HG03432 (cell line): ENCODE results near the gene ADGRG3.
"Not testable (repeated sequence)": the region's sequence is repeated elsewhere in the genome, so short reads cannot be mapped to it uniquely, and the experiment has no call there.

Experiments used
- ATAC-seq: cut with Tn5 transposase; IDR thresholded peaks from one replicate; pipeline ENCODE4 v1.9.1; 2021; ENCODE audit warnings: mild to moderate bottlenecking, moderate library complexity; ENCODE audit not compliant: unreplicated experiment

Gene ADGRG3

GRCh38 chr16:57661936-57662906 lies 5.9 kb upstream of the ADGRG3 start:
- ATAC-seq = no peak

- ATAC-seq = no peak
These were observed 4.7 kb upstream of the ADGRG3 start for GRCh38 chr16:57663436-57663835.

- no peak for ATAC-seq
These were observed 4.0 kb upstream of the ADGRG3 start for GRCh38 chr16:57663917-57664661.

GRCh38 chr16:57664662-57665025 lies 3.5 kb upstream of the ADGRG3 start:
- no peak for ATAC-seq

- no peak for ATAC-seq
These were observed 2.6 kb upstream of the ADGRG3 start for GRCh38 chr16:57665541-57665940.

- ATAC-seq = no peak
These were observed 1.6 kb upstream of the ADGRG3 start for GRCh38 chr16:57666353-57667047.

GRCh38 chr16:57667048-57667525 lies 1.0 kb upstream of the ADGRG3 start:
- ATAC-seq = no peak

GRCh38 chr16:57667526-57668262 lies 412 bp upstream of the ADGRG3 start:
- ATAC-seq = no peak

GRCh38 chr16:57668630-57669475 lies 747 bp downstream of the ADGRG3 start:
- no peak for ATAC-seq

GRCh38 chr16:57669476-57670162 lies 1.5 kb downstream of the ADGRG3 start:
- ATAC-seq = no peak

GRCh38 chr16:57670196-57670595 lies 2.1 kb downstream of the ADGRG3 start:
- ATAC-seq = no peak

- ATAC-seq = not testable (repeated sequence)
These were observed 3.3 kb downstream of the ADGRG3 start for GRCh38 chr16:57671451-57671850.

GRCh38 chr16:57672416-57672815 lies 4.3 kb downstream of the ADGRG3 start:
- no peak for ATAC-seq

GRCh38 chr16:57672824-57673223 lies 4.7 kb downstream of the ADGRG3 start:
- no peak for ATAC-seq

GRCh38 chr16:57675741-57676551 lies 7.8 kb downstream of the ADGRG3 start:
- no peak for ATAC-seq

GRCh38 chr16:57676553-57677085 lies 8.5 kb downstream of the ADGRG3 start:
- no peak for ATAC-seq

GRCh38 chr16:57677622-57678369 lies 9.7 kb downstream of the ADGRG3 start:
- no peak for ATAC-seq
